Endodermal cell (in vitro differentiated cells): ENCODE measurements around the gene SLC7A9. TPM values are rescaled to one million over a fixed set of nuclear protein-coding genes. Genes with fewer than 3 reads are reported as not detected.

Experiments
- DNase-seq: peaks from one replicate; pipeline ENCODE4 v3.0.0-alpha.2; 2017
- H3K27ac ChIP-seq: 2 replicates; pipeline ENCODE4 v1.5.1; 2013; ENCODE audit warnings: mild to moderate bottlenecking, low read depth, low read length, moderate library complexity
- H3K27me3 ChIP-seq: 2 replicates; pipeline ENCODE4 v1.6.1; 2013; ENCODE audit warnings: mild to moderate bottlenecking, low read length, moderate library complexity; ENCODE audit not compliant: insufficient read depth, control insufficient read depth, poor library complexity, severe bottlenecking
- H3K36me3 ChIP-seq: 2 replicates; pipeline ENCODE4 v1.7.0; 2013; ENCODE audit warnings: mild to moderate bottlenecking, low read length, moderate library complexity; ENCODE audit not compliant: control insufficient read depth, insufficient read depth
- H3K4me1 ChIP-seq: one replicate; pipeline ENCODE4 v1.7.0; 2013; ENCODE audit warnings: low read length; ENCODE audit not compliant: control insufficient read depth, insufficient read depth
- H3K4me3 ChIP-seq: 2 replicates; pipeline ENCODE4 v1.5.1; 2013; ENCODE audit warnings: mild to moderate bottlenecking, low read length, moderate library complexity
- H3K9ac ChIP-seq: 2 replicates; pipeline ENCODE4 v1.6.1; 2013; ENCODE audit warnings: mild to moderate bottlenecking, low read length, moderate library complexity; ENCODE audit not compliant: poor library complexity, severe bottlenecking; ENCODE audit errors: extremely low read depth
- H3K9me3 ChIP-seq: 2 replicates; pipeline ENCODE4 v1.6.1; 2013; ENCODE audit warnings: mild to moderate bottlenecking, low read length, moderate library complexity; ENCODE audit not compliant: control insufficient read depth
- H3K27ac Mint-ChIP-seq: 2 replicates; pipeline ENCODE4 v1.8.0; 2020; ENCODE audit warnings: mixed read lengths
- H3K27me3 Mint-ChIP-seq: 2 replicates; pipeline ENCODE4 v1.8.0; 2021; ENCODE audit warnings: mild to moderate bottlenecking, mixed read lengths; ENCODE audit not compliant: insufficient read depth
- H3K36me3 Mint-ChIP-seq: 2 replicates; pipeline ENCODE4 v1.8.0; 2020; ENCODE audit warnings: low read depth, mixed read lengths
- H3K4me1 Mint-ChIP-seq: 2 replicates; pipeline ENCODE4 v1.8.0; 2020; ENCODE audit warnings: mixed read lengths
- H3K4me3 Mint-ChIP-seq: 2 replicates; pipeline ENCODE4 v1.8.0; 2020; ENCODE audit warnings: mild to moderate bottlenecking, moderate library complexity, mixed read lengths
- H3K9me3 Mint-ChIP-seq: 2 replicates; pipeline ENCODE4 v1.8.0; 2020; ENCODE audit warnings: mild to moderate bottlenecking, mixed read lengths
- WGBS, 2 experiments: methylation state at CpG; one replicate each; pipeline versions ENCODE4 v1.1.5 to v1.1.7; 2013; ENCODE audit warnings: missing lambda C conversion rate in 2 of 2, mixed read lengths in 1 of 2; ENCODE audit not compliant: insufficient coverage in 1 of 2, insufficient read length in 1 of 2; 5-methylcytosine and 5-hydroxymethylcytosine counted together
- total RNA-seq, 2 donors: library from RNA; stranded (reverse); fragmentation: NEBNext Ultra II Directional in 1 of 2; extraction: Animal tissue kit (Norgen Biotek cat#: 25700) in 1 of 2; gene quantifications; 2 replicates in 1 of 2; 3 replicates in 1 of 2; pipeline ENCODE4 v1.2.1, GENCODE V29; 2021
- TF ChIP-seq, protein P1 (sequence below): fragments of 200-600 bp; sonication (generic); conservative IDR thresholded peaks from 2 replicates; pipeline ENCODE4 v1.5.0; 2021; ENCODE audit warnings: antibody characterized with exemption, mild to moderate bottlenecking

SLC7A9 gene
- total RNA-seq, 2 donors from 2014 or later, result 0.18 TPM; not detected in 1

GRCh38 chr19:32862741-32863140, 6.8 kb downstream of the SLC7A9 start:
- DNase-seq, result no peak
- Mint-ChIP-seq H3K4me1 (no peaks in the 10 kb centered on the region), H3K4me3 (no peak overlapping the region), H3K27me3 (peaks cover 1% of the 10 kb centered on the region), H3K27ac (no peak overlapping the region), H3K36me3 (no peaks in the 10 kb centered on the region), H3K9me3 (no peaks in the 10 kb centered on the region)
- no peak overlapping the region for H3K4me3 ChIP-seq
- H3K9ac ChIP-seq, result no peak overlapping the region
- no peaks in the 10 kb centered on the region for H3K27me3 ChIP-seq
- TF ChIP-seq, protein P1, sequence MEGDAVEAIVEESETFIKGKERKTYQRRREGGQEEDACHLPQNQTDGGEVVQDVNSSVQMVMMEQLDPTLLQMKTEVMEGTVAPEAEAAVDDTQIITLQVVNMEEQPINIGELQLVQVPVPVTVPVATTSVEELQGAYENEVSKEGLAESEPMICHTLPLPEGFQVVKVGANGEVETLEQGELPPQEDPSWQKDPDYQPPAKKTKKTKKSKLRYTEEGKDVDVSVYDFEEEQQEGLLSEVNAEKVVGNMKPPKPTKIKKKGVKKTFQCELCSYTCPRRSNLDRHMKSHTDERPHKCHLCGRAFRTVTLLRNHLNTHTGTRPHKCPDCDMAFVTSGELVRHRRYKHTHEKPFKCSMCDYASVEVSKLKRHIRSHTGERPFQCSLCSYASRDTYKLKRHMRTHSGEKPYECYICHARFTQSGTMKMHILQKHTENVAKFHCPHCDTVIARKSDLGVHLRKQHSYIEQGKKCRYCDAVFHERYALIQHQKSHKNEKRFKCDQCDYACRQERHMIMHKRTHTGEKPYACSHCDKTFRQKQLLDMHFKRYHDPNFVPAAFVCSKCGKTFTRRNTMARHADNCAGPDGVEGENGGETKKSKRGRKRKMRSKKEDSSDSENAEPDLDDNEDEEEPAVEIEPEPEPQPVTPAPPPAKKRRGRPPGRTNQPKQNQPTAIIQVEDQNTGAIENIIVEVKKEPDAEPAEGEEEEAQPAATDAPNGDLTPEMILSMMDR, result no peak
- 93 to 94% methylated on average over 10 to 13 of the region's 14 CpGs for WGBS, 2 experiments
- no peaks in the 10 kb centered on the region for H3K4me1 ChIP-seq
- H3K36me3 ChIP-seq, result no peaks in the 10 kb centered on the region
- H3K9me3 ChIP-seq, result no peaks in the 10 kb centered on the region
- no peak overlapping the region for H3K27ac ChIP-seq

DNA sequence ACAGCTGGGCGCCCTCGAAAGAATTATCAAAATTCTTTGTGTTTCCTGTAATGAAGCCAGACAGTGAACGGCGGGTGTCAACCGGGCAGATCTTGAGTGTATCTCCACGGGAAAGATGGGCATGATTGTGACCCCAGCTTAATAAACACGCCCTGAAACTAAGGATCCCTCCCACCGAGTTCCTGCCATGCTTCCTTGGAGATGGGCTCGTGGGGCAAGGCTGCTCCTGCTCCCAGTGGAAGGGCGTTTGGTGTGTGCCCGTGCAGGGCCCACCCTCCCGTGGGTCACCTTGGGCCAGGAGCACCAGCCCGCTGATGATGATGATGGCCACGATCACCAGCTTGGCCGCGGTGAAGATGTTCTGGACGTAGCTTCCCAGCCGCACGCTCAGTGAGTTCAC, 7.4 kb downstream of the SLC7A9 start:
- H3K9me3 ChIP-seq, result no peaks in the 10 kb centered on the region
- H3K27ac ChIP-seq, result no peak overlapping the region
- no peaks in the 10 kb centered on the region for H3K27me3 ChIP-seq
- H3K36me3 Mint-ChIP-seq, result no peaks in the 10 kb centered on the region
- H3K4me1 Mint-ChIP-seq, result no peaks in the 10 kb centered on the region
- no peak overlapping the region for H3K4me3 Mint-ChIP-seq
- peaks cover 1% of the 10 kb centered on the region for H3K27me3 Mint-ChIP-seq
- no peaks in the 10 kb centered on the region for H3K4me1 ChIP-seq
- H3K36me3 ChIP-seq, result no peaks in the 10 kb centered on the region
- H3K9ac ChIP-seq, result no peak overlapping the region
- no peak overlapping the region for H3K27ac Mint-ChIP-seq
- H3K9me3 Mint-ChIP-seq, result no peaks in the 10 kb centered on the region
- TF ChIP-seq, protein P1, result no peak
- no peak overlapping the region for H3K4me3 ChIP-seq
- WGBS, 2 experiments, result 93 to 98% methylated on average over 10 to 19 of the region's 19 CpGs
- DNase-seq, result no peak

- H3K36me3 ChIP-seq, result no peaks in the 10 kb centered on the region
- no peaks in the 10 kb centered on the region for H3K36me3 Mint-ChIP-seq
- H3K4me3 Mint-ChIP-seq, result no peak overlapping the region
- H3K9me3 Mint-ChIP-seq, result no peaks in the 10 kb centered on the region
- no peaks in the 10 kb centered on the region for H3K9me3 ChIP-seq
- peaks cover 1% of the 10 kb centered on the region for H3K27me3 Mint-ChIP-seq
- no peak for DNase-seq
- H3K27me3 ChIP-seq, result no peaks in the 10 kb centered on the region
- no peaks in the 10 kb centered on the region for H3K4me1 ChIP-seq
- H3K27ac Mint-ChIP-seq, result no peak overlapping the region
- TF ChIP-seq, protein P1, result no peak
- no peak overlapping the region for H3K9ac ChIP-seq
- no peak overlapping the region for H3K27ac ChIP-seq
- no peak overlapping the region for H3K4me3 ChIP-seq
- no peaks in the 10 kb centered on the region for H3K4me1 Mint-ChIP-seq
- WGBS, 2 experiments, result 97 to 99% methylated on average over 2 to 3 of the region's 3 CpGs
These were observed 8.0 kb downstream of the SLC7A9 start for GRCh38 chr19:32861596-32861995.
